Measurements from ENCODE around the gene ALB.

ALB gene

DNA sequence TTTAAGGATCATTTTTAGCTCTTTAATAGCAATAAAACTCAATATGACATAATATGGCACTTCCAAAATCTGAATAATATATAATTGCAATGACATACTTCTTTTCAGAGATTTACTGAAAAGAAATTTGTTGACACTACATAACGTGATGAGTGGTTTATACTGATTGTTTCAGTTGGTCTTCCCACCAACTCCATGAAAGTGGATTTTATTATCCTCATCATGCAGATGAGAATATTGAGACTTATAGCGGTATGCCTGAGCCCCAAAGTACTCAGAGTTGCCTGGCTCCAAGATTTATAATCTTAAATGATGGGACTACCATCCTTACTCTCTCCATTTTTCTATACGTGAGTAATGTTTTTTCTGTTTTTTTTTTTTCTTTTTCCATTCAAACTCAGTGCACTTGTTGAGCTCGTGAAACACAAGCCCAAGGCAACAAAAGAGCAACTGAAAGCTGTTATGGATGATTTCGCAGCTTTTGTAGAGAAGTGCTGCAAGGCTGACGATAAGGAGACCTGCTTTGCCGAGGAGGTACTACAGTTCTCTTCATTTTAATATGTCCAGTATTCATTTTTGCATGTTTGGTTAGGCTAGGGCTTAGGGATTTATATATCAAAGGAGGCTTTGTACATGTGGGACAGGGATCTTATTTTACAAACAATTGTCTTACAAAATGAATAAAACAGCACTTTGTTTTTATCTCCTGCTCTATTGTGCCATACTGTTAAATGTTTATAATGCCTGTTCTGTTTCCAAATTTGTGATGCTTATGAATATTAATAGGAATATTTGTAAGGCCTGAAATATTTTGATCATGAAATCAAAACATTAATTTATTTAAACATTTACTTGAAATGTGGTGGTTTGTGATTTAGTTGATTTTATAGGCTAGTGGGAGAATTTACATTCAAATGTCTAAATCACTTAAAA lies 15.3 kb downstream of the ALB start:
- no peak overlapping the region for H3K4me3 ChIP-seq (ENCODE audit: low read depth, low read length)
- TF ChIP-seq, protein P1, sequence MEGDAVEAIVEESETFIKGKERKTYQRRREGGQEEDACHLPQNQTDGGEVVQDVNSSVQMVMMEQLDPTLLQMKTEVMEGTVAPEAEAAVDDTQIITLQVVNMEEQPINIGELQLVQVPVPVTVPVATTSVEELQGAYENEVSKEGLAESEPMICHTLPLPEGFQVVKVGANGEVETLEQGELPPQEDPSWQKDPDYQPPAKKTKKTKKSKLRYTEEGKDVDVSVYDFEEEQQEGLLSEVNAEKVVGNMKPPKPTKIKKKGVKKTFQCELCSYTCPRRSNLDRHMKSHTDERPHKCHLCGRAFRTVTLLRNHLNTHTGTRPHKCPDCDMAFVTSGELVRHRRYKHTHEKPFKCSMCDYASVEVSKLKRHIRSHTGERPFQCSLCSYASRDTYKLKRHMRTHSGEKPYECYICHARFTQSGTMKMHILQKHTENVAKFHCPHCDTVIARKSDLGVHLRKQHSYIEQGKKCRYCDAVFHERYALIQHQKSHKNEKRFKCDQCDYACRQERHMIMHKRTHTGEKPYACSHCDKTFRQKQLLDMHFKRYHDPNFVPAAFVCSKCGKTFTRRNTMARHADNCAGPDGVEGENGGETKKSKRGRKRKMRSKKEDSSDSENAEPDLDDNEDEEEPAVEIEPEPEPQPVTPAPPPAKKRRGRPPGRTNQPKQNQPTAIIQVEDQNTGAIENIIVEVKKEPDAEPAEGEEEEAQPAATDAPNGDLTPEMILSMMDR (conservative IDR thresholded peaks at IDR 0.05; ENCODE audit: low read depth, low read length): no peak
- no peak for DNase-seq (ENCODE audit: low read depth)

DNA sequence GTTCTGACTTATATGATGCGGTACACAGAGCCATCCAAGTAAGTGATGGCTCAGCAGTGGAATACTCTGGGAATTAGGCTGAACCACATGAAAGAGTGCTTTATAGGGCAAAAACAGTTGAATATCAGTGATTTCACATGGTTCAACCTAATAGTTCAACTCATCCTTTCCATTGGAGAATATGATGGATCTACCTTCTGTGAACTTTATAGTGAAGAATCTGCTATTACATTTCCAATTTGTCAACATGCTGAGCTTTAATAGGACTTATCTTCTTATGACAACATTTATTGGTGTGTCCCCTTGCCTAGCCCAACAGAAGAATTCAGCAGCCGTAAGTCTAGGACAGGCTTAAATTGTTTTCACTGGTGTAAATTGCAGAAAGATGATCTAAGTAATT lies 16.5 kb downstream of the ALB start:
- DNase-seq (ENCODE audit: low read depth): no peak
- H3K4me3 ChIP-seq (ENCODE audit: low read depth, low read length): no peak overlapping the region
- TF ChIP-seq, protein P1 (conservative IDR thresholded peaks at IDR 0.05; ENCODE audit: low read depth, low read length): no peak

DNA sequence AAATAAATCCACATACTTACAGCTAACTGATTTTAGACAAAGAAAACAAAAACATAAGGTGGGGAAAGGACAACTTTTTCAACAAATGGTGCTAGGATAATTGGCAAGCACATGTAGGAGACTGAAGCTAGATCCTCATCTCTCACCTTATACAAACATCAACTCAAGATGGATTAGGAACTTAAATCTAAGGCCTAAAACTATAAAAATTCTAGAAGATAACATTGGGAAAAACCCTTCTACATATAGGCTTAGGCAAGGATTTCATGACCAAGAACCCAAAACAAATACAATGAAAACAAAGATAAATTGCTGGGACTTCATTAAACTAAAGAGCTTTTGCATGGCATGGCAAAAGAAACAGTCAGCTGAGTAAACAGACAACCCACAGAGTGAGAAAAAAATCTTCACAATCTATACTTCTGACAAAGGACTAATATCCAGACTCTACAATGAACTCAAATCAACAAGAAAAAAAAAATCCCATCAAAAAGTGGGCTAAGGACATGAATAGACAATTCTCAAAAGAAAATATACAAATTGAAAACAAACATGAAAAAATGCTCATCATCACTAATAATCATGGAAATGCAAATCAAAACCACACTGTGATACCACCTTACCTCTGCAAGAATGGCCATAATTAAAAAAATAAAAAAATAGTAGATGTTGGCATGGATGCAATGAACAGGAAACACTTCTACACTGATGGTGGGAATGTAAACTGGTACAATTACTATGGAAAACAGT lies 17.8 kb downstream of the ALB start:
- H3K4me3 ChIP-seq (ENCODE audit: low read depth, low read length): no peak overlapping the region
- TF ChIP-seq, protein P1 (conservative IDR thresholded peaks at IDR 0.05; ENCODE audit: low read depth, low read length): no peak
- no peak for DNase-seq (ENCODE audit: low read depth)

DNA sequence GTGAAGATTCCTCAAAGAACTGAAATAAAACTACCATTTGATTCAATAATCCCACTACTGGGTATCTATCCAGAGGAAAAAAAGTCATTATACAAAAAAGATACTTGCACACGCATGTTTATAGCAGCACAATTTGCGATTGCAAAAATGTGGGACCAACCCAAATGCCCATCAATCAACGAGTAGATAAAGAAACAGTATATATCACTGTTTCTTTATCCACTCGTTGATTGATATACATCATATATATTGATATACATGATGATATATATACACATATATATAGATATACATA lies 18.3 kb downstream of the ALB start:
- TF ChIP-seq, protein P1 (conservative IDR thresholded peaks at IDR 0.05; ENCODE audit: low read depth, low read length): no peak
- H3K4me3 ChIP-seq (ENCODE audit: low read depth, low read length): no peak overlapping the region
- DNase-seq (ENCODE audit: low read depth): no peak

DNA sequence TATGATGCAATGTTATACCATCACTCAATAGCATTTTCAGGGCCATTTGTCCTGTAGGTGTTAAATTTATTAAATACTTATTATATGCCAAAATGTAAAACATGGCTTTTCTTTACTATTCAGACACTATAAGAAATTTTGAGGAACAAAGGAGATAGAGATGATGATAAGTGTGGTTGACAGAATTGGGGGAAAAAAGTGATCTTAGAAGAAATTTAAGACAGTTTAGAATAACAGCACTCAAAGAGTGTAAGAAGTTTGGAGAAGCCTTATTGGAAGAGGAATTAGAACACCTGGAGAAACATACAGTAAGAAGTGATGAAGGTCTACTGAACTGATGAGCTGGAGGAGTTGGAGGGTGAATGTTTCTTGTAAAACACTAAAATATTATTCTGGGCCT lies 19.1 kb downstream of the ALB start:
- no peak overlapping the region for H3K4me3 ChIP-seq (ENCODE audit: low read depth, low read length)
- TF ChIP-seq, protein P1 (conservative IDR thresholded peaks at IDR 0.05; ENCODE audit: low read depth, low read length): no peak
- no peak for DNase-seq (ENCODE audit: low read depth)

DNA sequence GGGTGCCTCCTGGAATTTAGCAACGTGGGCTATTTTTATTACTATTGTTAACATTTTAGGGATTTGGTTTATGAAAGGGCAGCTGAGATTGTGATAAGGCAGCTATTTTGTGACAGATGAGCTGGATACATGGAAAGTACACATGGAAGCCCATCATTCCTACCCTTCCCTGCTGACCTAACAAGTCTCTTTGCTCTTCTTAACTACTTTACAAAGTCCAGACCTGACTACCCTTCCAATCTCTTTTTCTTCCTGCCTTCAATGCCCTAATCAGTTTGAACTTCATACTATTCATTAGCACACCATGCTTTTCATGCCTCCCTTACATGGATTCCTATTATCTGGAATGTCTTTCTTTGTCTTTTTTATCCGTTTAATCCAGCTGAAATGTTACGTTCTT lies 22.6 kb downstream of the ALB start:
- H3K4me3 ChIP-seq (ENCODE audit: low read depth, low read length): no peak overlapping the region
- TF ChIP-seq, protein P1 (conservative IDR thresholded peaks at IDR 0.05; ENCODE audit: low read depth, low read length): no peak
- no peak for DNase-seq (ENCODE audit: low read depth)

All from choroid plexus epithelial cell (primary cell).